HepG2 (cell line): ENCODE results near the gene PEPD. TPM values are rescaled to one million over a fixed set of nuclear protein-coding genes. Genes with fewer than 3 reads are reported as not detected.
A peak's percentile ranks its signal among the peaks of the same experiment; 100 is the strongest.

ENCODE experiments used
- ATAC-seq: fragments of 200-7000 bp; cut with Tn5 transposase; 3 replicates; pipeline ENCODE4 v1.9.1; 2020; ENCODE audit warnings: mild to moderate bottlenecking, moderate library complexity
- BruUV-seq: library from RNA; stranded (reverse); fragments of 400-500 nt; replicated peaks from 2 replicates; lab custom pipeline; 2021; lab: Mats Ljungman, UMichigan
- CTCF ChIA-PET: fragments of 300-600 bp; formaldehyde crosslinking; extraction: SDS; loops from one replicate; lab custom pipeline; 2021; ENCODE audit warnings: low total read pairs, inconsistent platforms, low intra/inter-chr PET ratio; lab: Yijun Ruan, JAX
- POLR2A ChIA-PET: fragments of 350-600 bp; sonication (Branson Sonifier 250); formaldehyde crosslinking; loops from one replicate; lab custom pipeline; 2020; ENCODE audit warnings: antibody characterized with exemption, inconsistent platforms; lab: Yijun Ruan, JAX
- DNase-seq: peaks from one replicate; pipeline ENCODE4 v3.0.0-alpha.2; 2015; ENCODE audit warnings: low spot score
- FAIRE-seq: peaks from 3 replicates; lab custom pipeline; 2011; peaks lifted over from hg19 to GRCh38; lab: Jason Lieb, UNC
- H2AFZ ChIP-seq: one replicate; pipeline ENCODE4 v1.6.1; 2011; ENCODE audit warnings: low read length, inconsistent platforms
- H3K27ac ChIP-seq: fragments of 300-600 bp; 3 replicates; pipeline ENCODE4 v1.8.0; 2011; ENCODE audit warnings: mixed run types, mild to moderate bottlenecking, mixed read lengths, low read length, inconsistent platforms; ENCODE audit not compliant: insufficient read depth; ENCODE audit errors: extremely low read length
- H3K27me3 ChIP-seq, 2 experiments: fragments of 200-600 bp in 1 of 2; 2 replicates in 1 of 2; 3 replicates in 1 of 2; pipeline versions ENCODE4 v1.6.0 to v1.8.0; 2011; ENCODE audit warnings: low read length in 2 of 2, mild to moderate bottlenecking in 2 of 2, moderate library complexity in 2 of 2, inconsistent platforms in 1 of 2; ENCODE audit not compliant: insufficient read depth in 2 of 2, control insufficient read depth in 1 of 2
- H3K36me3 ChIP-seq, 2 experiments: fragments of 200-600 bp in 1 of 2; replicated peaks in 1 of 2; 2 replicates in 1 of 2; 3 replicates in 1 of 2; pipeline versions ENCODE4 v1.5.1 to v1.8.0; 2011; ENCODE audit warnings: low read length in 2 of 2, inconsistent platforms in 1 of 2; ENCODE audit not compliant: insufficient read depth in 2 of 2, control insufficient read depth in 1 of 2
- H3K4me1 ChIP-seq: 2 replicates; pipeline ENCODE4 v1.5.1; 2012; ENCODE audit warnings: low read length, inconsistent platforms; ENCODE audit not compliant: insufficient read depth
- H3K4me2 ChIP-seq: 2 replicates; pipeline ENCODE4 v1.6.0; 2011; ENCODE audit warnings: low read depth, low read length, inconsistent platforms
- H3K4me3 ChIP-seq, 3 experiments: fragments of 200-600 bp in 1 of 3; sonication (generic), shearing (Covaris generic) in 1 of 3; replicated peaks in 1 of 3; 2 replicates each; pipeline ENCODE4 v1.5.1; 2011 to 2016; ENCODE audit warnings: low read length in 3 of 3, inconsistent platforms in 2 of 3, low read depth in 2 of 3, mild to moderate bottlenecking in 2 of 3, control low read depth in 1 of 3, mixed read lengths in 1 of 3; ENCODE audit not compliant: insufficient read depth in 1 of 3
- H3K79me2 ChIP-seq: one replicate; pipeline ENCODE4 v1.6.1; 2011; ENCODE audit warnings: low read length, inconsistent platforms; ENCODE audit not compliant: insufficient read depth
- H3K9ac ChIP-seq: 2 replicates; pipeline ENCODE4 v1.6.0; 2011; ENCODE audit warnings: mild to moderate bottlenecking, low read depth, low read length, inconsistent platforms; ENCODE audit not compliant: insufficient read depth
- H3K9me3 ChIP-seq: 2 replicates; pipeline ENCODE4 v1.5.1; 2012; ENCODE audit warnings: mild to moderate bottlenecking, low read length
- H4K20me1 ChIP-seq: 2 replicates; pipeline ENCODE4 v1.6.0; 2011; ENCODE audit warnings: inconsistent platforms, mild to moderate bottlenecking, low read length, moderate library complexity; ENCODE audit not compliant: insufficient read depth
- CTCF ChIP-seq: sonication (generic); formaldehyde crosslinking; IDR thresholded peaks from 2 replicates; pipeline ENCODE4 v1.5.0; 2020; ENCODE audit warnings: mild to moderate bottlenecking, missing genetic modification reagents, moderate library complexity
- GATAD2A ChIP-seq: IDR thresholded peaks from 2 replicates; pipeline ENCODE4 v1.6.1; 2016
- GMEB2 ChIP-seq: IDR thresholded peaks from 2 replicates; pipeline ENCODE4 v1.6.1; 2016; ENCODE audit warnings: missing biosample characterization, missing genetic modification reagents, low read depth
- HNRNPL ChIP-seq: fragments of 200-400 bp; formaldehyde crosslinking; IDR thresholded peaks from 2 replicates; pipeline ENCODE4 v1.6.1; 2017; ENCODE audit warnings: mild to moderate bottlenecking, low read depth, low read length
- HOXA5 ChIP-seq: sonication (generic); formaldehyde crosslinking; IDR thresholded peaks from 2 replicates; pipeline ENCODE4 v1.4.0; 2020; ENCODE audit warnings: missing genetic modification reagents
- MEIS1 ChIP-seq: sonication (generic); formaldehyde crosslinking; IDR thresholded peaks from 2 replicates; pipeline ENCODE4 v1.9.0; 2021; ENCODE audit warnings: mild to moderate bottlenecking, missing genetic modification reagents, moderate library complexity, borderline replicate concordance
- RARG ChIP-seq: sonication (generic); formaldehyde crosslinking; IDR thresholded peaks from 2 replicates; pipeline ENCODE4 v1.4.0; 2020; ENCODE audit warnings: low read depth, mild to moderate bottlenecking, missing genetic modification reagents
- SMAD1 ChIP-seq: sonication (generic); formaldehyde crosslinking; IDR thresholded peaks from 2 replicates; pipeline ENCODE4 v1.4.0; 2020; ENCODE audit warnings: missing genetic modification reagents, low read depth, mild to moderate bottlenecking, borderline replicate concordance
- SMARCC2 ChIP-seq: fragments of 450-650 bp; IDR thresholded peaks from 2 replicates; pipeline ENCODE4 v1.6.1; 2017; ENCODE audit warnings: antibody characterized with exemption, mild to moderate bottlenecking
- STAG1 ChIP-seq: sonication (generic); formaldehyde crosslinking; IDR thresholded peaks from 2 replicates; pipeline ENCODE4 v1.4.0; 2020; ENCODE audit warnings: missing genetic modification reagents
- XBP1 ChIP-seq: sonication (generic); formaldehyde crosslinking; IDR thresholded peaks from 2 replicates; pipeline ENCODE4 v1.5.0; 2020; ENCODE audit warnings: missing genetic modification reagents
- WGBS: methylation state at CpG from one replicate; pipeline ENCODE4 v1.1.6; 2017; ENCODE audit warnings: low lambda C conversion rate; 5-methylcytosine and 5-hydroxymethylcytosine counted together
- in situ Hi-C: cut with HindIII; loops from 2 replicates; pipeline ENCODE4 v1.10.0; 2017; ENCODE audit warnings: low pct_unique_long_range_greater_than_20kb; ENCODE audit not compliant: extremely low pct_ligation_motif_present
- intact Hi-C: fragments of 100-400 bp; cut with micrococcal nuclease; formaldehyde crosslinking; loops from one replicate; pipeline ENCODE4 v1.10.0; 2022; ENCODE audit not compliant: unreplicated experiment
- polyA plus RNA-seq, 8 experiments: library from polyadenylated mRNA; depleted of rRNA in 3 of 8; stranded (reverse) in 7 of 8; unstranded in 1 of 8; fragments of >200 nt; fragmentation: Illumina TruSeq in 4 of 8; extraction: Trizol in 4 of 8; gene quantifications; 2 replicates each; pipeline versions ENCODE4 v1.2.1 to v1.2.3, GENCODE V29; 2011 to 2016; ENCODE audit warnings: low read depth in 4 of 8, missing spikeins in 1 of 8, mixed read lengths in 1 of 8; ENCODE audit not compliant: insufficient read depth in 1 of 8
- total RNA-seq, 5 experiments: library from RNA; depleted of rRNA; stranded (reverse); fragments of >200 nt; fragmentation: Illumina TruSeq; extraction: Trizol; gene quantifications; 2 replicates each; pipeline ENCODE4 v1.2.3, GENCODE V29; 2016; ENCODE audit warnings: low read depth in 1 of 5

PEPD gene
- total and polyA plus RNA-seq, 2 of the 13 experiments (the other 11 are each of a cell fraction or from before 2014, with no cell fraction given): 60.7 to 75.1 TPM

- TF ChIP-seq MEIS1 (CRISPR knock-in tag) (no peak), SMAD1 (no peak), XBP1 (CRISPR knock-in tag) (no peak), HOXA5 (CRISPR knock-in tag) (no peak), GMEB2 (CRISPR knock-in tag) (no peak), RARG (CRISPR knock-in tag) (no peak)
These were observed 82.4 kb downstream of the PEPD start (continued) for GRCh38 chr19:33438987-33439781.

- no peak for FAIRE-seq
- in situ Hi-C loops (no loop called here), intact Hi-C loops (no loop called here)
- H3K4me1 ChIP-seq: peaks cover 7% of the 10 kb centered on the region; the same call in 1 of the 2 replicates
- H3K9me3 ChIP-seq: no peaks in the 10 kb centered on the region
- DNase-seq: no peak
- H3K4me2 ChIP-seq: no peak overlapping the region
- no peak overlapping the region for H3K9ac ChIP-seq
- ChIA-PET CTCF (no interaction called here), POLR2A (no interaction called here)
- 0 out of 5 replicates have a peak, but pooled peaks cover 0 to 3% of the 10 kb centered on the region in 2 experiments for H3K36me3 ChIP-seq
- H2AFZ ChIP-seq: no peak overlapping the region
- ATAC-seq: peak; percentile 39; the same call in 2 of the 3 replicates
- no peaks in the 10 kb centered on the region for H4K20me1 ChIP-seq
- no peak overlapping the region for H3K4me3 ChIP-seq
- H3K27ac ChIP-seq: no peak overlapping the region
- no TSS peak for BruUV-seq
- no peaks in the 10 kb centered on the region for H3K79me2 ChIP-seq
- 96% methylated on average over 8 of the region's 11 CpGs for WGBS
- H3K27me3 ChIP-seq: no peaks in the 10 kb centered on the region
- TF ChIP-seq SMARCC2: no peak
- peak; percentile 11; the same call in 1 of the 2 replicates for TF ChIP-seq CTCF (CRISPR knock-in tag)
- peak; percentile 20; the same call in 1 of the 2 replicates for TF ChIP-seq STAG1 (CRISPR knock-in tag)
- TF ChIP-seq HNRNPL: 0 out of 2 replicates have a peak, but pooled peaks have one; percentile 39
- no peak for TF ChIP-seq GATAD2A (CRISPR knock-in tag)
These were observed 83.5 kb downstream of the PEPD start for GRCh38 chr19:33437821-33438671.
